ENCODE measurements around the gene CTU2.
"Not testable (repeated sequence)": the region's sequence is repeated elsewhere in the genome, so short reads cannot be mapped to it uniquely, and the experiment has no call there.

CTU2 gene

GRCh38 chr16:88669493-88669892 is 36.8 kb upstream of the CTU2 start:
- not testable (repeated sequence) for H3K4me3 ChIP-seq (ENCODE audit: extremely low read depth, insufficient read depth, low read length, poor library complexity, severe bottlenecking); H3K9me3 ChIP-seq (ENCODE audit: control insufficient read depth, low read length); H3K27ac ChIP-seq (ENCODE audit: low read depth, low read length, severe bottlenecking); H3K4me1 ChIP-seq (ENCODE audit: control insufficient read depth, insufficient read depth, low read length, poor library complexity, severe bottlenecking)
- H3K36me3 ChIP-seq (ENCODE audit: control insufficient read depth, insufficient read depth, low read length) = peaks cover 43% of the 10 kb centered on the region
- WGBS, 2 experiments (ENCODE audit: insufficient coverage in 2 of 2) = 100% methylated on average over 1 of the region's 8 CpGs

- peaks cover 41% of the 10 kb centered on the region for H3K36me3 ChIP-seq (ENCODE audit: control insufficient read depth, insufficient read depth, low read length)
- 95 to 98% methylated on average over 5 to 8 of the region's 10 CpGs for WGBS, 2 experiments (ENCODE audit: insufficient coverage in 2 of 2)
- H3K9me3 ChIP-seq (ENCODE audit: control insufficient read depth, low read length) = no peaks in the 10 kb centered on the region
- peaks cover 4% of the 10 kb centered on the region for H3K4me1 ChIP-seq (ENCODE audit: control insufficient read depth, insufficient read depth, low read length, poor library complexity, severe bottlenecking)
- H3K4me3 ChIP-seq (ENCODE audit: extremely low read depth, insufficient read depth, low read length, poor library complexity, severe bottlenecking) = no peak overlapping the region
- H3K27ac ChIP-seq (ENCODE audit: low read depth, low read length, severe bottlenecking) = no peak overlapping the region
Observed at GRCh38 chr16:88669980-88670379, 36.3 kb upstream of the CTU2 start.

- H3K27ac ChIP-seq (ENCODE audit: low read depth, low read length, severe bottlenecking) = no peak overlapping the region
- WGBS, 2 experiments (ENCODE audit: insufficient coverage in 2 of 2) = 92 to 96% methylated on average over 18 to 23 of the region's 23 CpGs
- peaks cover 40% of the 10 kb centered on the region for H3K36me3 ChIP-seq (ENCODE audit: control insufficient read depth, insufficient read depth, low read length)
- H3K4me1 ChIP-seq (ENCODE audit: control insufficient read depth, insufficient read depth, low read length, poor library complexity, severe bottlenecking) = peaks cover 4% of the 10 kb centered on the region
- no peaks in the 10 kb centered on the region for H3K9me3 ChIP-seq (ENCODE audit: control insufficient read depth, low read length)
- no peak overlapping the region for H3K4me3 ChIP-seq (ENCODE audit: extremely low read depth, insufficient read depth, low read length, poor library complexity, severe bottlenecking)
Observed at GRCh38 chr16:88671806-88672205, 34.5 kb upstream of the CTU2 start.

GRCh38 chr16:88672776-88673175 is 33.5 kb upstream of the CTU2 start:
- Histone ChIP-seq H3K27ac (ENCODE audit: low read depth, low read length, severe bottlenecking) (no peak overlapping the region), H3K9me3 (ENCODE audit: control insufficient read depth, low read length) (no peaks in the 10 kb centered on the region), H3K4me1 (ENCODE audit: control insufficient read depth, insufficient read depth, low read length, poor library complexity, severe bottlenecking) (peaks cover 4% of the 10 kb centered on the region), H3K4me3 (ENCODE audit: extremely low read depth, insufficient read depth, low read length, poor library complexity, severe bottlenecking) (no peak overlapping the region), H3K36me3 (ENCODE audit: control insufficient read depth, insufficient read depth, low read length) (peaks cover 40% of the 10 kb centered on the region)
- WGBS, 2 experiments (ENCODE audit: insufficient coverage in 2 of 2) = 39 to 48% methylated on average over 9 to 10 of the region's 11 CpGs

- Histone ChIP-seq H3K27ac (ENCODE audit: low read depth, low read length, severe bottlenecking) (no peak overlapping the region), H3K9me3 (ENCODE audit: control insufficient read depth, low read length) (no peaks in the 10 kb centered on the region), H3K4me1 (ENCODE audit: control insufficient read depth, insufficient read depth, low read length, poor library complexity, severe bottlenecking) (peaks cover 4% of the 10 kb centered on the region), H3K36me3 (ENCODE audit: control insufficient read depth, insufficient read depth, low read length) (peaks cover 34% of the 10 kb centered on the region), H3K4me3 (ENCODE audit: extremely low read depth, insufficient read depth, low read length, poor library complexity, severe bottlenecking) (no peak overlapping the region)
- WGBS, 2 experiments (ENCODE audit: insufficient coverage in 2 of 2) = 96 to 97% methylated on average over 14 to 18 of the region's 19 CpGs
Observed at GRCh38 chr16:88673716-88674379, 32.5 kb upstream of the CTU2 start.

- WGBS, 2 experiments (ENCODE audit: insufficient coverage in 2 of 2) = 90 to 94% methylated on average over 17 to 19 of the region's 22 CpGs
Observed at GRCh38 chr16:88676502-88677242, 29.6 kb upstream of the CTU2 start.

GRCh38 chr16:88677721-88678120 is 28.6 kb upstream of the CTU2 start:
- 81% methylated on average over 9 of the region's 13 CpGs for WGBS, 2 experiments (ENCODE audit: insufficient coverage in 2 of 2)
- Histone ChIP-seq H3K36me3 (ENCODE audit: control insufficient read depth, insufficient read depth, low read length) (peaks cover 25% of the 10 kb centered on the region), H3K4me1 (ENCODE audit: control insufficient read depth, insufficient read depth, low read length, poor library complexity, severe bottlenecking) (peaks cover 5% of the 10 kb centered on the region), H3K9me3 (ENCODE audit: control insufficient read depth, low read length) (no peaks in the 10 kb centered on the region), H3K27ac (ENCODE audit: low read depth, low read length, severe bottlenecking) (no peak overlapping the region), H3K4me3 (ENCODE audit: extremely low read depth, insufficient read depth, low read length, poor library complexity, severe bottlenecking) (no peak overlapping the region)

More at GRCh38 chr16:88676502-88677242, 29.6 kb upstream of the CTU2 start:
- no peak overlapping the region for H3K4me3 ChIP-seq (ENCODE audit: extremely low read depth, insufficient read depth, low read length, poor library complexity, severe bottlenecking)
- no peaks in the 10 kb centered on the region for H3K9me3 ChIP-seq (ENCODE audit: control insufficient read depth, low read length)
- H3K4me1 ChIP-seq (ENCODE audit: control insufficient read depth, insufficient read depth, low read length, poor library complexity, severe bottlenecking) = peaks cover 4% of the 10 kb centered on the region
- H3K27ac ChIP-seq (ENCODE audit: low read depth, low read length, severe bottlenecking) = no peak overlapping the region
- peaks cover 28% of the 10 kb centered on the region for H3K36me3 ChIP-seq (ENCODE audit: control insufficient read depth, insufficient read depth, low read length)

- H3K4me1 ChIP-seq (ENCODE audit: control insufficient read depth, insufficient read depth, low read length, poor library complexity, severe bottlenecking) = peaks cover 5% of the 10 kb centered on the region
- H3K36me3 ChIP-seq (ENCODE audit: control insufficient read depth, insufficient read depth, low read length) = peaks cover 24% of the 10 kb centered on the region
- H3K4me3 ChIP-seq (ENCODE audit: extremely low read depth, insufficient read depth, low read length, poor library complexity, severe bottlenecking) = no peak overlapping the region
- 73 to 82% methylated on average over 26 to 28 of the region's 32 CpGs for WGBS, 2 experiments (ENCODE audit: insufficient coverage in 2 of 2)
- H3K27ac ChIP-seq (ENCODE audit: low read depth, low read length, severe bottlenecking) = no peak overlapping the region
- H3K9me3 ChIP-seq (ENCODE audit: control insufficient read depth, low read length) = no peaks in the 10 kb centered on the region
Observed at GRCh38 chr16:88678224-88678979, 27.9 kb upstream of the CTU2 start.

GRCh38 chr16:88680554-88681083 is 25.7 kb upstream of the CTU2 start:
- WGBS, 2 experiments (ENCODE audit: insufficient coverage in 2 of 2) = 88 to 95% methylated on average over 2 to 3 of the region's 5 CpGs
- H3K36me3 ChIP-seq (ENCODE audit: control insufficient read depth, insufficient read depth, low read length) = peaks cover 9% of the 10 kb centered on the region
- peaks cover 5% of the 10 kb centered on the region for H3K4me1 ChIP-seq (ENCODE audit: control insufficient read depth, insufficient read depth, low read length, poor library complexity, severe bottlenecking)
- H3K9me3 ChIP-seq (ENCODE audit: control insufficient read depth, low read length) = no peaks in the 10 kb centered on the region
- no peak overlapping the region for H3K4me3 ChIP-seq (ENCODE audit: extremely low read depth, insufficient read depth, low read length, poor library complexity, severe bottlenecking)
- no peak overlapping the region for H3K27ac ChIP-seq (ENCODE audit: low read depth, low read length, severe bottlenecking)

- WGBS, 2 experiments (ENCODE audit: insufficient coverage in 2 of 2) = 84 to 92% methylated on average over 25 to 31 of the region's 31 CpGs
Observed at GRCh38 chr16:88681084-88681680, 25.1 kb upstream of the CTU2 start.

More at GRCh38 chr16:88681084-88681680, 25.1 kb upstream of the CTU2 start:
- Histone ChIP-seq H3K27ac (ENCODE audit: low read depth, low read length, severe bottlenecking) (no peak overlapping the region), H3K4me1 (ENCODE audit: control insufficient read depth, insufficient read depth, low read length, poor library complexity, severe bottlenecking) (peaks cover 5% of the 10 kb centered on the region), H3K9me3 (ENCODE audit: control insufficient read depth, low read length) (no peaks in the 10 kb centered on the region), H3K36me3 (ENCODE audit: control insufficient read depth, insufficient read depth, low read length) (peaks cover 4% of the 10 kb centered on the region), H3K4me3 (ENCODE audit: extremely low read depth, insufficient read depth, low read length, poor library complexity, severe bottlenecking) (no peak overlapping the region)
